HK-2 (cell line): ENCODE data around the gene MS4A6A.
"Not testable (repeated sequence)": the region's sequence is repeated elsewhere in the genome, so short reads cannot be mapped to it uniquely, and the experiment has no call there.

Experiments used
- DNase-seq: peaks from one replicate; pipeline ENCODE4 v3.0.0-alpha.2; 2018; ENCODE audit not compliant: unreplicated experiment

The MS4A6A gene

DNA sequence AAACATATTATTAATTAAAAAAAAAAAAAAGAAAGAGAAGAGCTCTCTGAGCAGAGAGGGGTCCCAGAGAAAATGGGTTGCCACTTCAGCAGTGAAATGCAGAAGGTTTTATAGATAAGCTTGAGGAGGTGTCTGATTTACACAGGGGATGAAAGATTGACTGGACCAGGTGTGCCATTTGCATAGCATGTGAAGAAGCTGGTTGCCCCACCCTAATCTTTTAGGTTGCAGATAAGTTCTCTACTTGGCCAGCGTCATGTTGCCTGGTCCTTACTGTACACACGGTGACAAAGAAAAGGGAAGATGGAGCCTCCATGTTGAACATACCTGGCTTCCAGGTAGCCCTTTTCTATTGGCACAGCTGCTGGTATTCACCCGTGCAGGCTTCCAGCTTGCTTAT is 53.0 kb downstream of the MS4A6A start:
- no peak for DNase-seq

DNA sequence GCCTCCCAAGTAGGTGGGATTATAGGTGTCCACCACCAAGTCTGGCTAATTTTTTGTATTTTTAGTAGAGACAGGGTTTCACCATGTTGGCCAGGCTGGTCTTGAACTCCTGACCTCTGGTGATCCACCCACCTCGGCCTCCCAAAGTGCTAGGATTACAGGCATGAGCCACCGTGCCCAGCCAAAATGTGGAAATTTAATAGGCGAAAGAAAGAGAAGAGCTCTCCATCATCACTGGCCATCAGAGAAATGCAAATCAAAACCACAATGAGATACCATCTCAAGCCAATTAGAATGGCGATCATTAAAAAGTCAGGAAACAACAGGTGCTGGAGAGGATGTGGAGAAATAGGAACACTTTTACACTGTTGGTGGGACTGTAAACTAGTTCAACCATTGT is 54.0 kb downstream of the MS4A6A start:
- not testable (repeated sequence) for DNase-seq

DNA sequence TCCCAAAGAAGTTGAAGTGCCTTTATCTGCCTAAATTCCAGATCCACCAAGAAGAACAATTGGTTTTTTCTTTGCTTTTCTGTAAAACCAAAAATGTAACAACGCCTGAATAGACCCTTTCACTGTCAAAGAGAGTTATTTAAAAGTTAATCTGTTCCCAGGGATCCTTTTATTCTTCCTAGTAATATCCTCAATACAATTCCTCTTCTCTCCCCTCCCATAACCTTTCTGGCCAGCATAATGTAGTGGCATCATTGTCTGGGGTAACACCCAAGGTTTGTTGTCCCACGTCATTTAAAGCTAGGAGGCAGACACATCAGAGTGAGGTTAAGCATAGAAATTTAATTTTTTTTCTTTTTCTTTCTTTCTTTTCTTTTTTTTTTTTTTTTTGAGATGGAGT is 54.5 kb downstream of the MS4A6A start:
- DNase-seq, result no peak

DNA sequence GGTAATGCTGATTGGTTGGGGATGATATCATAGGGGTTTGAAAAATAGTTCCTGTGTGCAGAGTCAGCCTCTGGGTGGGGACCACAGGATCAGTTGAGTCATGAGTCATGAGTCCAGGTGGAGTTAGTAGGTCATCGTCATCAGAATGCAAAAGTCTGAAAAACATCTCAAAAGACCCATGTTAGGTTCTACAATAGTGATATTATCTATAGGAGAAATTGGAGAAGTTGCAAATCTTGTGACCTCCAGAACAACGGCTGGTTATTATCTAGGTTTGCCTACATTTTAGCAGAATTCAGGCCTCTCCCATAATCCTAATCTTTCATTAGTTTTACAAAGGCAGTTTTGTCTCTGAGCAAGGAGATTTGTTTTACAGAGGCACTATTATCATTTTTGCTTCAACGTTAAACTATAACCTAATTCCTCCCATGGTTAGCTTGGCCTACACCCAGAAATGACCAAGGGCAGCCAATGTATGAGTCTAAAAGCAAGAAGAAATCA is 55.5 kb downstream of the MS4A6A start:
- no peak for DNase-seq

DNA sequence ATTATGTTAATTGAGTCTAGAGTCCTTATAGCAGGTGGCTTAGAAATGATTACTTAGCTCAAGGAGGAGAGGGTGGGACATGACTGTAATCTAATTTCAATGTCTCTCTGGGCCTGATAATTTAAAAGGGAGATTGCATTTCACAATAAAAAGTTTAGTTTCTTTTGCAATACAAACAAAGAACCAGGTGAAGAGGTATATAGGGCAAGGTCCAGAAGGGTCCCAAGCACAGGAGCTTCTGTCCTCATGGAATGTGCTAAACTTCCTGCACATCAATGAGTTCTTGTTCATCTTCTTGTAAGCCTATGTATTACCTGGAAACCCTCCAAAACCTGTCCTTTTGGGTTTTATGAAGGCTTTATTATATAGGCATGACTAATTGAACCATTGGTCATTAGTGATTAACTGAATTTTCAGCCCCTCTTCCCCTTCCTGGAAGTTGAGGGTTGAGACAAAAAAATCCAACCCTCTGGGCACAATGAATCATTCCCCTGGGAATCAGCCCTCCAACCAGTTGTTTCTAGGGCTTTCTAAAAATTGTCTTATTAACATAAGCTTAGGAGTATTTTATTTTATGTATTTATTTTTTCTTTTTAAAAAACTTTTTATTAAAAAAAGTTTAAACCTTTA is 56.8 kb downstream of the MS4A6A start:
- DNase-seq, result no peak

DNA sequence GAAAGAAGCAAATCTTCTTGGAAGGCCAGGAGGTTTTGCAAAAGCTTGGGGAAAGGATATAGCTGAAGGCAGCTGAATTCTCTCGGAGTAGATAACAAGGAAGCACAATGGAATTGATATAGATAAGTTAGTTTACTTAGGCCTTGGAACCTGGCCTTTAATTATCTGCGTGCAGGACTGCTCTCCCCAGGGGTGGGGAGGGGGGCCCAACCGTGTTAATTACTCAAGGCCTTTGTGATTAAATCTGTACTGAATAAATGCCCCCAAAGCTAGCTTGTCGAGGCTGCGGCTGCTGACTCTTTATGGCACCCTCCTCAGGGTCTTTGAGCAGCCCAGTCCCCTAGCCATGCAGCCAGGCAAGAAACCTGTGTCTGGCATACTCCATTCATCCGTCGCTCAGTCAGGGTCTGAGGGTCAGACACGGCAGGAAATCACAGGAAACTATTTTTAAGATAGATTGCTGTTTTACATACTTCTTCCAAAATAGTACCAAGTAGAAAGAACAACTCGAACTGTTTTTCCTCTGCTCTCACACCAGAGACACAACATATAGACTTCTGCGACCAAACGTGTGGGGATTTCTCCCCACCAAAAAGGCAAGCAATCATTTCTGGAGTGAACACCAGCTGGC is 58.0 kb downstream of the MS4A6A start:
- no peak for DNase-seq
